OCI-LY3 (cell line): ENCODE measurements around the gene EPHB1.

Source experiments
- H2AFZ ChIP-seq: fragments of 200-600, 300-600 bp; shearing (Covaris generic); 2 replicates; pipeline ENCODE4 v1.6.0; 2014; ENCODE audit warnings: antibody characterized with exemption, low read depth, low read length
- H3K27ac ChIP-seq: fragments of 200-600, 300-600 bp; sonication (generic); 2 replicates; pipeline ENCODE4 v1.5.1; 2014; ENCODE audit warnings: mild to moderate bottlenecking, low read length, moderate library complexity, mixed read lengths
- H3K27me3 ChIP-seq: fragments of 200-600, 300-600 bp; sonication (generic); 2 replicates; pipeline ENCODE4 v1.6.1; 2014; ENCODE audit warnings: low read depth, low read length, mixed read lengths
- H3K36me3 ChIP-seq: fragments of 200-600, 300-600 bp; sonication (generic); replicated peaks from 2 replicates; pipeline ENCODE3; 2014; ENCODE audit warnings: low read depth, low read length, mixed read lengths
- H3K4me1 ChIP-seq: fragments of 300-600, 200-600 bp; sonication (generic); 2 replicates; pipeline ENCODE4 v1.6.1; 2014; ENCODE audit warnings: low read length, mixed read lengths
- H3K4me2 ChIP-seq: fragments of 200-600, 300-600 bp; sonication (generic); 2 replicates; pipeline ENCODE4 v1.6.1; 2014; ENCODE audit warnings: low read length, mixed read lengths
- H3K4me3 ChIP-seq: fragments of 300-600, 200-600 bp; sonication (generic); 2 replicates; pipeline ENCODE4 v1.5.1; 2014; ENCODE audit warnings: antibody characterized with exemption, mild to moderate bottlenecking, low read length, moderate library complexity
- H3K79me2 ChIP-seq: fragments of 300-600, 200-600 bp; shearing (Covaris generic); 2 replicates; pipeline ENCODE4 v1.6.1; 2014; ENCODE audit warnings: mild to moderate bottlenecking, low read length, mixed read lengths
- H3K9ac ChIP-seq: fragments of 300-600, 200-600 bp; shearing (Covaris generic); 2 replicates; pipeline ENCODE4 v1.6.0; 2014; ENCODE audit warnings: mild to moderate bottlenecking, low read length, moderate library complexity
- H3K9me3 ChIP-seq: fragments of 200-600, 300-600 bp; shearing (Covaris generic); 2 replicates; pipeline ENCODE4 v1.6.1; 2014; ENCODE audit warnings: low read length, mixed read lengths; ENCODE audit not compliant: insufficient read depth
- H4K20me1 ChIP-seq: fragments of 200-600, 300-600 bp; sonication (generic); 2 replicates; pipeline ENCODE4 v1.6.1; 2016; ENCODE audit warnings: low read length, mixed read lengths; ENCODE audit not compliant: insufficient read depth
- EZH2phosphoT487 ChIP-seq: fragments of 200-600 bp; shearing (Covaris generic); IDR thresholded peaks from 2 replicates; pipeline ENCODE4 v1.6.1; 2018; ENCODE audit warnings: antibody characterized with exemption, mixed run types, low read depth
- TF ChIP-seq, protein P1 (sequence below): fragments of 200-600, 300-600 bp; sonication (generic); IDR thresholded peaks from 2 replicates; pipeline ENCODE4 v1.5.1; 2014; ENCODE audit warnings: antibody characterized with exemption, low read length, low read depth

The EPHB1 gene

DNA sequence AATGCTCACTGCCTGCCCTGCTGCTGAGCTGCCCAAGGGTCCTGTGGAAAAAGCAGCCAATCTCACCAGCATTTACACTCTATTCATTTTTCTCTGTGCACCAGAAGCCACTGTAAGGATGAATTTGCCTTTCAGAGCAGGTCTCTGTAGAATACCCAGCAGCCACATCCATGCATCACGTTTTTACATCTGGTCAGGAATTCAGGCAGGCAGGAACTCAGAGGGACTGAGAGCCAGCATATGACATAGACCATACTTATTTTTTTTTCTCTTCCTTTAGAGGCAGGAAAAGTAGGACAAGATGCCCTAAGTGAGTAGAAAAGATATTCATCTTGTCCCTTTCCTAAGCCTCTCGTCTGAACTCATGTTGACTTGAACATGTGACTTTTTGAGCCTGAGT lies 292.7 kb downstream of the EPHB1 start:
- Histone ChIP-seq H3K4me2 (no peak overlapping the region), H3K9me3 (no peaks in the 10 kb centered on the region), H3K36me3 (peaks cover 18% of the 10 kb centered on the region), H3K9ac (no peak overlapping the region), H2AFZ (no peak overlapping the region), H3K27ac (no peak overlapping the region), H3K27me3 (no peaks in the 10 kb centered on the region), H3K4me1 (peaks cover 22% of the 10 kb centered on the region), H3K4me3 (no peak overlapping the region), H3K79me2 (peaks cover 94% of the 10 kb centered on the region), H4K20me1 (peaks cover 99% of the 10 kb centered on the region)
- TF ChIP-seq EZH2phosphoT487 = no peak
- TF ChIP-seq, protein P1, sequence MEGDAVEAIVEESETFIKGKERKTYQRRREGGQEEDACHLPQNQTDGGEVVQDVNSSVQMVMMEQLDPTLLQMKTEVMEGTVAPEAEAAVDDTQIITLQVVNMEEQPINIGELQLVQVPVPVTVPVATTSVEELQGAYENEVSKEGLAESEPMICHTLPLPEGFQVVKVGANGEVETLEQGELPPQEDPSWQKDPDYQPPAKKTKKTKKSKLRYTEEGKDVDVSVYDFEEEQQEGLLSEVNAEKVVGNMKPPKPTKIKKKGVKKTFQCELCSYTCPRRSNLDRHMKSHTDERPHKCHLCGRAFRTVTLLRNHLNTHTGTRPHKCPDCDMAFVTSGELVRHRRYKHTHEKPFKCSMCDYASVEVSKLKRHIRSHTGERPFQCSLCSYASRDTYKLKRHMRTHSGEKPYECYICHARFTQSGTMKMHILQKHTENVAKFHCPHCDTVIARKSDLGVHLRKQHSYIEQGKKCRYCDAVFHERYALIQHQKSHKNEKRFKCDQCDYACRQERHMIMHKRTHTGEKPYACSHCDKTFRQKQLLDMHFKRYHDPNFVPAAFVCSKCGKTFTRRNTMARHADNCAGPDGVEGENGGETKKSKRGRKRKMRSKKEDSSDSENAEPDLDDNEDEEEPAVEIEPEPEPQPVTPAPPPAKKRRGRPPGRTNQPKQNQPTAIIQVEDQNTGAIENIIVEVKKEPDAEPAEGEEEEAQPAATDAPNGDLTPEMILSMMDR = no peak

DNA sequence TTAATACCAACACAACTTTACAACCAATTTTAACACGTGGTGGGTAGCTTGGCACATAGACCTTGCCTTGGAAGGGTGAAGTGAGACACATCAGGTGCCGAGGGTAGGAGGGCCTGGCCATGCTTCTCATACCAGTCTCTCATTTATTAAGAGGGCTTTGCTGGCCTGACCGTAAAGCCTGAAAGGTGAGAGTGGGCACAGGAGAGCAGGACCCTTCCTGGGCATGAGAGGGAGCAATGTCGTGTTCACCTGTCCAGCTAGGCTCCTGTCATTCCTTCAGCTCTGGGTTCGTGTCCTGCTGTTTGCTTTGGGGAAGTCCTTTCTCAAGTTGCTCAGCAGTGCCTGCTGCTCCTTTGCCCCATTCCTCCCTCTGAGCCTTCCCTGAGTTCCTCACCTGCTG lies 294.4 kb downstream of the EPHB1 start:
- TF ChIP-seq, protein P1 = no peak
- no peak for TF ChIP-seq EZH2phosphoT487
- no peak overlapping the region for H3K4me3 ChIP-seq
- peaks cover 92% of the 10 kb centered on the region for H3K79me2 ChIP-seq
- no peak overlapping the region for H3K4me2 ChIP-seq
- no peak overlapping the region for H2AFZ ChIP-seq
- H4K20me1 ChIP-seq = peaks cover 99% of the 10 kb centered on the region
- no peak overlapping the region for H3K27ac ChIP-seq
- no peak overlapping the region for H3K9ac ChIP-seq
- peaks cover 23% of the 10 kb centered on the region for H3K4me1 ChIP-seq
- H3K9me3 ChIP-seq = no peaks in the 10 kb centered on the region
- no peaks in the 10 kb centered on the region for H3K27me3 ChIP-seq
- peaks cover 11% of the 10 kb centered on the region for H3K36me3 ChIP-seq

DNA sequence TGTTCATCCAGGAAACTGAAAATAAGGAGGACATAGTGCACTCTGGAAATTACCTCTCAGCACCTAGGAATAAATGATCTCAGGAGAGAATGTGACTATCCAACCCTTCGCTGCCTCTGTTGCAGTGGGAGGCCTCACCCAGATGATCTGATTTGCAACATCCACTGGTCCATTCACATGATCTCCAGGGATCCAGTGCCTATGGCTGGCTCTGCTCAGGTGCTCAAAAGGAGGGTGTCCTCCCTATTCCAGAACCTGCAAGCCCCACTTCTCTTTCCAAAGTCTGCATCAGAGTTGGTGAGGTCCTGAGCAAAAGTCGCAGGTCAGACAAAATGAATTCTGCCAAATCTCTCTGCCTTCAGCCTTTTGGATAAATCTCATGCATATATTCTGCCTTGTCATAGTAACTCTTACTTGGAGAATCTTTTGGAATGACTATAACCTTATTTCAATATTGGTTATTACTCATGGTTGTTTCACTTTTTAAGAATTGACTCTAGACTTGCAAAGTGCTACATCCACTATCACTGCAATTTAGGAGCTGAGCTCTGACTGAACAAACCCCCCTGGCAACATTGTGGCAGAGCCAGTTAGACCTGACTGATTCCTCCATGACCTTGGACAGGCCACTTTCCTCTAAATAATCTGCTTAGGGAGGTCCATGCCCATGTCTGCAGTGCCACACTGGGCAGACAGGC lies 295.1 kb downstream of the EPHB1 start:
- 0 out of 2 replicates have a peak overlapping the region, but pooled peaks have one; percentile 3 for H3K27ac ChIP-seq
- no peaks in the 10 kb centered on the region for H3K9me3 ChIP-seq
- peaks cover 94% of the 10 kb centered on the region for H3K79me2 ChIP-seq
- H3K27me3 ChIP-seq = no peaks in the 10 kb centered on the region
- H3K36me3 ChIP-seq = peaks cover 11% of the 10 kb centered on the region
- H2AFZ ChIP-seq = no peak overlapping the region
- H4K20me1 ChIP-seq = peaks cover 99% of the 10 kb centered on the region
- H3K4me1 ChIP-seq = peaks cover 30% of the 10 kb centered on the region
- TF ChIP-seq EZH2phosphoT487 = no peak
- TF ChIP-seq, protein P1 = no peak
- no peak overlapping the region for H3K9ac ChIP-seq
- H3K4me3 ChIP-seq = no peak overlapping the region
- H3K4me2 ChIP-seq = no peak overlapping the region

DNA sequence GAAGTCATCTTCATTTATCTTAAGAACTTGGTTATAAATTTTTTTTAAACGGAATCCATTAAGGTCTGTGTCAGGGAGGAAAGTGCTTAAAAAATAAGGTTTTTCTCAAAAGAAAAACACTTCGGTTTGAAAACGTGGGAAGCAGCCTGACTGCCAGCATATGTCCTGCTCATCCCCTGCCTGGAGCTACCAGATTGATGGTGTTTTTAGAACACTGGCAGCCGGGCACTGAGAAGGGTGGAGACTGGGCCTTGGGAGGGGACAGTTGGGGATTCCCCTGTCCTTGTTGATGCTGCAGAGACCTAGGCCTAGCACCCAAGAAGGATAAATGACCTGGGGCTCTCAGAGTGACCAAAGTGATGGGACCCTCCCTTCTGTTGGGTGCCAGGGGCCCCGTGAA lies 296.9 kb downstream of the EPHB1 start:
- Histone ChIP-seq H4K20me1 (peaks cover 97% of the 10 kb centered on the region), H3K36me3 (peaks cover 11% of the 10 kb centered on the region), H3K27me3 (no peaks in the 10 kb centered on the region), H3K9ac (no peak overlapping the region), H3K4me1 (peaks cover 45% of the 10 kb centered on the region), H3K9me3 (no peaks in the 10 kb centered on the region), H3K4me2 (no peak overlapping the region), H3K4me3 (no peak overlapping the region), H3K79me2 (peaks cover 92% of the 10 kb centered on the region), H3K27ac (no peak overlapping the region), H2AFZ (no peak overlapping the region)
- TF ChIP-seq EZH2phosphoT487 = no peak
- TF ChIP-seq, protein P1 = no peak
